H1 (cell line): Measurements from ENCODE around the gene ACTL10. TPM values are rescaled to one million over a fixed set of nuclear protein-coding genes. Genes with fewer than 3 reads are reported as not detected.
A peak's percentile ranks its signal among the peaks of the same experiment; 100 is the strongest.

Experiments
- CBX8 ChIP-seq: fragments of 300-800, 300-1000 bp; sonication (generic); IDR thresholded peaks from 2 replicates; pipeline ENCODE4 v1.7.1; 2016; ENCODE audit warnings: low read depth, low read length, borderline replicate concordance
- CHD1 ChIP-seq: IDR thresholded peaks from 2 replicates; pipeline ENCODE4 v1.6.1; 2012; ENCODE audit warnings: low read depth, low read length, improper control_type of control experiment
- JUND ChIP-seq: IDR thresholded peaks from 2 replicates; pipeline ENCODE4 v1.6.1; 2011; ENCODE audit warnings: mild to moderate bottlenecking, improper control_type of control experiment, low read length
- POLR2A ChIP-seq, 2 experiments: IDR thresholded peaks; 1 replicate in 1 of 2; 2 replicates in 1 of 2; pipeline ENCODE4 v1.6.1; 2011; ENCODE audit warnings: low read depth in 2 of 2, low read length in 2 of 2, mild to moderate bottlenecking in 2 of 2; ENCODE audit errors: control extremely low read depth in 1 of 2
- RAD21 ChIP-seq, 2 experiments: IDR thresholded peaks in 1 of 2; conservative IDR thresholded peaks in 1 of 2; 2 replicates each; pipeline ENCODE4 v1.6.1; 2011; ENCODE audit warnings: low read depth in 2 of 2, low read length in 2 of 2, improper control_type of control experiment in 1 of 2, inconsistent platforms in 1 of 2, mild to moderate bottlenecking in 1 of 2, moderate library complexity in 1 of 2
- RNF2 ChIP-seq: fragments of 200-900, 300-1000 bp; sonication (generic); IDR thresholded peaks from 2 replicates; pipeline ENCODE4 v1.7.1; 2016; ENCODE audit warnings: borderline replicate concordance, low read depth, mild to moderate bottlenecking, antibody characterized with exemption, low read length; ENCODE audit not compliant: poor library complexity, severe bottlenecking; ENCODE audit errors: missing control alignments
- SAP30 ChIP-seq: fragments of 300-600 bp; sonication (generic); IDR thresholded peaks from 2 replicates; pipeline ENCODE4 v1.7.1; 2012; ENCODE audit warnings: low read length, moderate library complexity, mild to moderate bottlenecking, inconsistent platforms; ENCODE audit not compliant: insufficient read depth, insufficient replicate concordance
- TAF7 ChIP-seq: optimal IDR thresholded peaks from 2 replicates; pipeline ENCODE3; 2011; ENCODE audit warnings: low read depth, mild to moderate bottlenecking, inconsistent platforms, low read length, moderate library complexity, borderline replicate concordance
- TBP ChIP-seq: IDR thresholded peaks from 2 replicates; pipeline ENCODE4 v1.6.1; 2011; ENCODE audit warnings: low read depth, low read length, improper control_type of control experiment
- polyA plus RNA-seq, 7 experiments: library from polyadenylated mRNA; depleted of rRNA in 3 of 7; stranded (reverse) in 5 of 7; unstranded in 2 of 7; fragments of >200 nt in 5 of 7; fragments of 200-250 nt in 2 of 7; gene quantifications; 1 replicate in 5 of 7; 2 replicates in 1 of 7; 4 replicates in 1 of 7; pipeline versions ENCODE4 v1.2.1 to v1.2.3, GENCODE V29; 2011 to 2013; ENCODE audit warnings: missing spikeins in 2 of 7, mixed read lengths in 2 of 7
- total RNA-seq: library from RNA; stranded (reverse); fragmentation: NEBNext Ultra II Directional; extraction: Animal tissue kit (Norgen Biotek cat#: 25700); gene quantifications from 2 replicates; pipeline ENCODE4 v1.2.1, GENCODE V29; 2021
- TF ChIP-seq, protein P1 (sequence below): fragments of 300-600 bp; sonication (generic); IDR thresholded peaks from 2 replicates; pipeline ENCODE4 v1.7.1; 2012; ENCODE audit warnings: low read length, moderate library complexity, mild to moderate bottlenecking, inconsistent platforms; ENCODE audit not compliant: insufficient replicate concordance

Gene ACTL10
- total and polyA plus RNA-seq, 2 of the 8 experiments (the other 6 are each of a cell fraction or from before 2014, with no cell fraction given) = 0.26 TPM; not detected in 1

DNA sequence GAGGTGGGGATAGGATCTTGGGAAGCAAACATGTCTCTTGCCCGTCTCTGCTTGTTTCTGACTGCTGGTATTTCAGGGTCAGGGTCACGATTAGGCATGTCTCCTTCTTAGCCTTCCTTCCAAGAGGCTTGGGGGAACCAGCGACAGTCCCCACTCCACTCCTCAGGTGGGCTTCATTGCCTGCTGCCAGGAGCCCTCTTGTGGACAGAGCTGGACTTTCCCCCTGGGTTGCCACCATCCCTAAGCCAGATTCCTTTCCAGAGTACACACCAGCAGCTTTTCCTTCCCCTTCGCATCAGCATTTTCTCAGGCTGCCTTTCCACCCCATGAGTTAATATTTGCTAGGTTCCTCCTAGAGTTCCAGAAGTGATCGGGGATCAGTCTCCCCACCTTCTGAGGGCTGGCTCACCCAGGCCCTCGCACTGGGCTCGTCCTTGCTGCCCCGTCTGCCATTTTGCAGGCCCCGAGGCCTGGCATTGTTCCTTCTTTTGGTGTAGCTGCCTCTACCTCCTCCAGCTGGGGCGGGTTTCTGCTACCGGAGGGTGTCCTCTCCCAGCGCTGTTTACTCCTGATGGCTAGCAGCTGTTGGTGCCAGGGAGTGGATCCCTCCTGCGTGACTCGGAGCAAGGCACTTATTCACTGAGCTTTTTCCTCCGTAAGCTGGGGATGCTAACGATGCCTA, 13.4 kb upstream of the ACTL10 start (continued):
- TF ChIP-seq RNF2 (no peak), TBP (no peak), TAF7 (no peak), SAP30 (no peak), CHD1 (no peak), JUND (no peak), CBX8 (no peak), POLR2A (IDR thresholded peaks at IDR 0.05; ENCODE audit: control extremely low read depth in 1 of 2, low read depth in 2 of 2, low read length in 2 of 2) (peak in 1 of 2 experiments; percentile 67; a peak in 1 of 3 replicates), RAD21 (IDR thresholded peaks at IDR 0.05 in 1 of 2, conservative IDR thresholded peaks at IDR 0.05 in 1 of 2; ENCODE audit: low read depth in 2 of 2, low read length in 2 of 2) (peak; percentile 95 to 97)
- TF ChIP-seq, protein P1, sequence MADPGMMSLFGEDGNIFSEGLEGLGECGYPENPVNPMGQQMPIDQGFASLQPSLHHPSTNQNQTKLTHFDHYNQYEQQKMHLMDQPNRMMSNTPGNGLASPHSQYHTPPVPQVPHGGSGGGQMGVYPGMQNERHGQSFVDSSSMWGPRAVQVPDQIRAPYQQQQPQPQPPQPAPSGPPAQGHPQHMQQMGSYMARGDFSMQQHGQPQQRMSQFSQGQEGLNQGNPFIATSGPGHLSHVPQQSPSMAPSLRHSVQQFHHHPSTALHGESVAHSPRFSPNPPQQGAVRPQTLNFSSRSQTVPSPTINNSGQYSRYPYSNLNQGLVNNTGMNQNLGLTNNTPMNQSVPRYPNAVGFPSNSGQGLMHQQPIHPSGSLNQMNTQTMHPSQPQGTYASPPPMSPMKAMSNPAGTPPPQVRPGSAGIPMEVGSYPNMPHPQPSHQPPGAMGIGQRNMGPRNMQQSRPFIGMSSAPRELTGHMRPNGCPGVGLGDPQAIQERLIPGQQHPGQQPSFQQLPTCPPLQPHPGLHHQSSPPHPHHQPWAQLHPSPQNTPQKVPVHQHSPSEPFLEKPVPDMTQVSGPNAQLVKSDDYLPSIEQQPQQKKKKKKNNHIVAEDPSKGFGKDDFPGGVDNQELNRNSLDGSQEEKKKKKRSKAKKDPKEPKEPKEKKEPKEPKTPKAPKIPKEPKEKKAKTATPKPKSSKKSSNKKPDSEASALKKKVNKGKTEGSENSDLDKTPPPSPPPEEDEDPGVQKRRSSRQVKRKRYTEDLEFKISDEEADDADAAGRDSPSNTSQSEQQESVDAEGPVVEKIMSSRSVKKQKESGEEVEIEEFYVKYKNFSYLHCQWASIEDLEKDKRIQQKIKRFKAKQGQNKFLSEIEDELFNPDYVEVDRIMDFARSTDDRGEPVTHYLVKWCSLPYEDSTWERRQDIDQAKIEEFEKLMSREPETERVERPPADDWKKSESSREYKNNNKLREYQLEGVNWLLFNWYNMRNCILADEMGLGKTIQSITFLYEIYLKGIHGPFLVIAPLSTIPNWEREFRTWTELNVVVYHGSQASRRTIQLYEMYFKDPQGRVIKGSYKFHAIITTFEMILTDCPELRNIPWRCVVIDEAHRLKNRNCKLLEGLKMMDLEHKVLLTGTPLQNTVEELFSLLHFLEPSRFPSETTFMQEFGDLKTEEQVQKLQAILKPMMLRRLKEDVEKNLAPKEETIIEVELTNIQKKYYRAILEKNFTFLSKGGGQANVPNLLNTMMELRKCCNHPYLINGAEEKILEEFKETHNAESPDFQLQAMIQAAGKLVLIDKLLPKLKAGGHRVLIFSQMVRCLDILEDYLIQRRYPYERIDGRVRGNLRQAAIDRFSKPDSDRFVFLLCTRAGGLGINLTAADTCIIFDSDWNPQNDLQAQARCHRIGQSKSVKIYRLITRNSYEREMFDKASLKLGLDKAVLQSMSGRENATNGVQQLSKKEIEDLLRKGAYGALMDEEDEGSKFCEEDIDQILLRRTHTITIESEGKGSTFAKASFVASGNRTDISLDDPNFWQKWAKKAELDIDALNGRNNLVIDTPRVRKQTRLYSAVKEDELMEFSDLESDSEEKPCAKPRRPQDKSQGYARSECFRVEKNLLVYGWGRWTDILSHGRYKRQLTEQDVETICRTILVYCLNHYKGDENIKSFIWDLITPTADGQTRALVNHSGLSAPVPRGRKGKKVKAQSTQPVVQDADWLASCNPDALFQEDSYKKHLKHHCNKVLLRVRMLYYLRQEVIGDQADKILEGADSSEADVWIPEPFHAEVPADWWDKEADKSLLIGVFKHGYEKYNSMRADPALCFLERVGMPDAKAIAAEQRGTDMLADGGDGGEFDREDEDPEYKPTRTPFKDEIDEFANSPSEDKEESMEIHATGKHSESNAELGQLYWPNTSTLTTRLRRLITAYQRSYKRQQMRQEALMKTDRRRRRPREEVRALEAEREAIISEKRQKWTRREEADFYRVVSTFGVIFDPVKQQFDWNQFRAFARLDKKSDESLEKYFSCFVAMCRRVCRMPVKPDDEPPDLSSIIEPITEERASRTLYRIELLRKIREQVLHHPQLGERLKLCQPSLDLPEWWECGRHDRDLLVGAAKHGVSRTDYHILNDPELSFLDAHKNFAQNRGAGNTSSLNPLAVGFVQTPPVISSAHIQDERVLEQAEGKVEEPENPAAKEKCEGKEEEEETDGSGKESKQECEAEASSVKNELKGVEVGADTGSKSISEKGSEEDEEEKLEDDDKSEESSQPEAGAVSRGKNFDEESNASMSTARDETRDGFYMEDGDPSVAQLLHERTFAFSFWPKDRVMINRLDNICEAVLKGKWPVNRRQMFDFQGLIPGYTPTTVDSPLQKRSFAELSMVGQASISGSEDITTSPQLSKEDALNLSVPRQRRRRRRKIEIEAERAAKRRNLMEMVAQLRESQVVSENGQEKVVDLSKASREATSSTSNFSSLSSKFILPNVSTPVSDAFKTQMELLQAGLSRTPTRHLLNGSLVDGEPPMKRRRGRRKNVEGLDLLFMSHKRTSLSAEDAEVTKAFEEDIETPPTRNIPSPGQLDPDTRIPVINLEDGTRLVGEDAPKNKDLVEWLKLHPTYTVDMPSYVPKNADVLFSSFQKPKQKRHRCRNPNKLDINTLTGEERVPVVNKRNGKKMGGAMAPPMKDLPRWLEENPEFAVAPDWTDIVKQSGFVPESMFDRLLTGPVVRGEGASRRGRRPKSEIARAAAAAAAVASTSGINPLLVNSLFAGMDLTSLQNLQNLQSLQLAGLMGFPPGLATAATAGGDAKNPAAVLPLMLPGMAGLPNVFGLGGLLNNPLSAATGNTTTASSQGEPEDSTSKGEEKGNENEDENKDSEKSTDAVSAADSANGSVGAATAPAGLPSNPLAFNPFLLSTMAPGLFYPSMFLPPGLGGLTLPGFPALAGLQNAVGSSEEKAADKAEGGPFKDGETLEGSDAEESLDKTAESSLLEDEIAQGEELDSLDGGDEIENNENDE = no peak
